Activated CD8-positive, alpha-beta memory T cell treated with anti-CD3 and anti-CD28 coated beads, Interleukin-2, amount 50 U/mL, for 1 hour (primary cell): Measurements from ENCODE around the gene SURF6.
"Not testable (repeated sequence)": the region's sequence is repeated elsewhere in the genome, so short reads cannot be mapped to it uniquely, and the experiment has no call there.

ENCODE experiments used
- DNase-seq: peaks from one replicate; pipeline ENCODE4 v3.0.0-alpha.2; 2020; ENCODE audit errors: extremely low read depth

SURF6 gene

GRCh38 chr9:133329306-133330156 is 6.5 kb downstream of the SURF6 start:
- DNase-seq = not testable (repeated sequence)

GRCh38 chr9:133327834-133328484 is 8.0 kb downstream of the SURF6 start:
- DNase-seq = no peak

- not testable (repeated sequence) for DNase-seq
These were observed 9.0 kb downstream of the SURF6 start for GRCh38 chr9:133327021-133327420.

- DNase-seq = no peak
These were observed 11.8 kb downstream of the SURF6 start for GRCh38 chr9:133323991-133324703.

GRCh38 chr9:133323211-133323610 is 12.8 kb downstream of the SURF6 start:
- no peak for DNase-seq

- no peak for DNase-seq
These were observed 13.3 kb downstream of the SURF6 start for GRCh38 chr9:133322701-133323100.

GRCh38 chr9:133321411-133321935 is 14.5 kb downstream of the SURF6 start:
- no peak for DNase-seq

- no peak for DNase-seq
These were observed 15.5 kb downstream of the SURF6 start for GRCh38 chr9:133320421-133320881.

- DNase-seq = not testable (repeated sequence)
These were observed 18.4 kb downstream of the SURF6 start for GRCh38 chr9:133317551-133317950.

GRCh38 chr9:133315997-133316396 is 20.0 kb downstream of the SURF6 start:
- DNase-seq = no peak

GRCh38 chr9:133309608-133310007 is 26.4 kb downstream of the SURF6 start:
- no peak for DNase-seq

GRCh38 chr9:133307301-133307700 is 28.7 kb downstream of the SURF6 start:
- no peak for DNase-seq

- DNase-seq = no peak
These were observed 29.5 kb downstream of the SURF6 start for GRCh38 chr9:133306242-133307204.

GRCh38 chr9:133305731-133306130 is 30.3 kb downstream of the SURF6 start:
- no peak for DNase-seq

GRCh38 chr9:133304477-133305377 is 31.3 kb downstream of the SURF6 start:
- DNase-seq = no peak

- no peak for DNase-seq
These were observed 31.9 kb downstream of the SURF6 start for GRCh38 chr9:133304158-133304470.

- no peak for DNase-seq
These were observed 32.5 kb downstream of the SURF6 start for GRCh38 chr9:133303266-133304157.

GRCh38 chr9:133301253-133302230 is 34.4 kb downstream of the SURF6 start:
- DNase-seq = no peak
